ENCODE results near the gene AGPAT3. TPM values are rescaled to one million over a fixed set of nuclear protein-coding genes. Genes with fewer than 3 reads are reported as not detected.

AGPAT3 gene
- polyA plus RNA-seq, 2 of the 4 experiments (the other 2 are of a cell fraction): 18.2 to 20.3 TPM

- no peaks in the 10 kb centered on the region for H3K9me3 ChIP-seq
- no peak overlapping the region for H3K27ac ChIP-seq
- CTCF ChIA-PET: interaction anchor here (1.7 kb wide), 1 partner anchor 60 kb away, joined by 3 read pairs; no protein-coding TSS in a partner anchor
- POLR2A ChIA-PET: no interaction called here
- 50% methylated on average over 13 of the region's 13 CpGs for WGBS (ENCODE audit: missing lambda C conversion rate)
- no peak for DNase-seq (ENCODE audit: low read depth in 1 of 2, low spot score in 1 of 2)
- no peak for TF ChIP-seq ZFP36 (IDR thresholded peaks at IDR 0.05; ENCODE audit: borderline replicate concordance, partially characterized antibody)
- no peak for TF ChIP-seq CHD4 (IDR thresholded peaks at IDR 0.05; ENCODE audit: borderline replicate concordance)
- no peak for TF ChIP-seq HOXB13 (CRISPR knock-in tag; IDR thresholded peaks at IDR 0.05; ENCODE audit: low read depth)
- no peak for TF ChIP-seq REST (IDR thresholded peaks at IDR 0.05)
- TF ChIP-seq KDM5A (IDR thresholded peaks at IDR 0.05): no peak
- TF ChIP-seq, protein P1, sequence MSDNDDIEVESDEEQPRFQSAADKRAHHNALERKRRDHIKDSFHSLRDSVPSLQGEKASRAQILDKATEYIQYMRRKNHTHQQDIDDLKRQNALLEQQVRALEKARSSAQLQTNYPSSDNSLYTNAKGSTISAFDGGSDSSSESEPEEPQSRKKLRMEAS (IDR thresholded peaks at IDR 0.05): no peak
- no peak for TF ChIP-seq ATOH8 (CRISPR knock-in tag; IDR thresholded peaks at IDR 0.05; ENCODE audit: low read depth)
- no peak for TF ChIP-seq RNF2 (IDR thresholded peaks at IDR 0.05; ENCODE audit: borderline replicate concordance, low read depth)
- TF ChIP-seq EP300 (IDR thresholded peaks at IDR 0.05): no peak
- TF ChIP-seq, protein P2, sequence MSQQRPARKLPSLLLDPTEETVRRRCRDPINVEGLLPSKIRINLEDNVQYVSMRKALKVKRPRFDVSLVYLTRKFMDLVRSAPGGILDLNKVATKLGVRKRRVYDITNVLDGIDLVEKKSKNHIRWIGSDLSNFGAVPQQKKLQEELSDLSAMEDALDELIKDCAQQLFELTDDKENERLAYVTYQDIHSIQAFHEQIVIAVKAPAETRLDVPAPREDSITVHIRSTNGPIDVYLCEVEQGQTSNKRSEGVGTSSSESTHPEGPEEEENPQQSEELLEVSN (IDR thresholded peaks at IDR 0.05; ENCODE audit: borderline replicate concordance, low read depth): no peak
- TF ChIP-seq ESRRA (IDR thresholded peaks at IDR 0.05; ENCODE audit: borderline replicate concordance, low read length): no peak
- no peak for TF ChIP-seq EHMT2 (IDR thresholded peaks at IDR 0.05; ENCODE audit: low read depth)
- TF ChIP-seq, protein P3, sequence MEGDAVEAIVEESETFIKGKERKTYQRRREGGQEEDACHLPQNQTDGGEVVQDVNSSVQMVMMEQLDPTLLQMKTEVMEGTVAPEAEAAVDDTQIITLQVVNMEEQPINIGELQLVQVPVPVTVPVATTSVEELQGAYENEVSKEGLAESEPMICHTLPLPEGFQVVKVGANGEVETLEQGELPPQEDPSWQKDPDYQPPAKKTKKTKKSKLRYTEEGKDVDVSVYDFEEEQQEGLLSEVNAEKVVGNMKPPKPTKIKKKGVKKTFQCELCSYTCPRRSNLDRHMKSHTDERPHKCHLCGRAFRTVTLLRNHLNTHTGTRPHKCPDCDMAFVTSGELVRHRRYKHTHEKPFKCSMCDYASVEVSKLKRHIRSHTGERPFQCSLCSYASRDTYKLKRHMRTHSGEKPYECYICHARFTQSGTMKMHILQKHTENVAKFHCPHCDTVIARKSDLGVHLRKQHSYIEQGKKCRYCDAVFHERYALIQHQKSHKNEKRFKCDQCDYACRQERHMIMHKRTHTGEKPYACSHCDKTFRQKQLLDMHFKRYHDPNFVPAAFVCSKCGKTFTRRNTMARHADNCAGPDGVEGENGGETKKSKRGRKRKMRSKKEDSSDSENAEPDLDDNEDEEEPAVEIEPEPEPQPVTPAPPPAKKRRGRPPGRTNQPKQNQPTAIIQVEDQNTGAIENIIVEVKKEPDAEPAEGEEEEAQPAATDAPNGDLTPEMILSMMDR (IDR thresholded peaks at IDR 0.05): no peak
- TF ChIP-seq TP53 (CRISPR knock-in tag; IDR thresholded peaks at IDR 0.05): no peak
- TF ChIP-seq POLR2A (IDR thresholded peaks at IDR 0.05; ENCODE audit: low read length): no peak
- TF ChIP-seq POLR2AphosphoS2 (conservative IDR thresholded peaks at IDR 0.05; ENCODE audit: low read length): no peak
- no peak overlapping the region for H3K4me3 ChIP-seq
- H3K4me2 ChIP-seq: no peak overlapping the region
- FAIRE-seq: no peak
- no peak for ATAC-seq
- no peaks in the 10 kb centered on the region for H3K4me1 ChIP-seq
Measured at GRCh38 chr21:43849532-43850299, 15.3 kb upstream of the AGPAT3 start.

- 59% methylated on average over 8 of the region's 8 CpGs for WGBS (ENCODE audit: missing lambda C conversion rate)
- Histone ChIP-seq H3K4me1 (no peaks in the 10 kb centered on the region), H3K9me3 (no peaks in the 10 kb centered on the region), H3K4me3 (no peak overlapping the region), H3K4me2 (no peak overlapping the region), H3K27ac (no peak overlapping the region)
- ChIA-PET CTCF (interaction anchor here (1.7 kb wide), 1 partner anchor 61 kb away, joined by 3 read pairs; no protein-coding TSS in a partner anchor), POLR2A (no interaction called here)
- ATAC-seq (no peak), DNase-seq (ENCODE audit: low read depth in 1 of 2, low spot score in 1 of 2) (no peak), FAIRE-seq (no peak)
- no peak for TF ChIP-seq CHD4 (IDR thresholded peaks at IDR 0.05; ENCODE audit: borderline replicate concordance)
- TF ChIP-seq POLR2AphosphoS2 (conservative IDR thresholded peaks at IDR 0.05; ENCODE audit: low read length): no peak
- TF ChIP-seq SREBF2 (IDR thresholded peaks at IDR 0.05): no peak
- no peak for TF ChIP-seq ZNF302 (CRISPR knock-in tag; IDR thresholded peaks at IDR 0.05)
- no peak for TF ChIP-seq PHF8 (IDR thresholded peaks at IDR 0.05; ENCODE audit: borderline replicate concordance, low read depth)
- no peak for TF ChIP-seq RAD21 (conservative IDR thresholded peaks at IDR 0.05 in 1 of 2, IDR thresholded peaks at IDR 0.05 in 1 of 2)
- no peak for TF ChIP-seq NR3C1 (IDR thresholded peaks at IDR 0.05)
- TF ChIP-seq EP300 (IDR thresholded peaks at IDR 0.05): no peak
- no peak for TF ChIP-seq HMGXB4 (CRISPR knock-in tag; IDR thresholded peaks at IDR 0.05; ENCODE audit: borderline replicate concordance)
- TF ChIP-seq RFX5 (IDR thresholded peaks at IDR 0.05): no peak
- TF ChIP-seq, protein P1 (IDR thresholded peaks at IDR 0.05): no peak
- TF ChIP-seq SMC3 (IDR thresholded peaks at IDR 0.05): no peak
- TF ChIP-seq CBX2 (IDR thresholded peaks at IDR 0.05; ENCODE audit: borderline replicate concordance, low read depth): no peak
Measured at GRCh38 chr21:43850728-43851295, 14.2 kb upstream of the AGPAT3 start.
